BE2C (cell line): ENCODE results near the gene BNIPL.

Experiments
- DNase-seq: peaks from one replicate; pipeline ENCODE4 v3.0.0-alpha.2; 2020
- H3K27me3 ChIP-seq: fragments of 250-450 bp; sonication (Bioruptor Pico); 2 replicates; pipeline ENCODE4 v1.5.1; 2020; ENCODE audit warnings: mild to moderate bottlenecking
- H3K36me3 ChIP-seq: fragments of 250-450 bp; sonication (Bioruptor Pico); 2 replicates; pipeline ENCODE4 v1.5.1; 2020; ENCODE audit warnings: mild to moderate bottlenecking
- H3K4me1 ChIP-seq: fragments of 250-450 bp; sonication (Bioruptor Pico); 2 replicates; pipeline ENCODE4 v1.5.1; 2020
- H3K4me3 ChIP-seq: 2 replicates; pipeline ENCODE4 v1.5.1; 2011; ENCODE audit warnings: low read depth, low read length
- H3K9me3 ChIP-seq: fragments of 250-450 bp; sonication (Bioruptor Pico); 2 replicates; pipeline ENCODE4 v1.5.1; 2020
- CTCF ChIP-seq: IDR thresholded peaks from 2 replicates; pipeline ENCODE4 v1.5.1; 2012; ENCODE audit warnings: mild to moderate bottlenecking, low read depth, low read length

The BNIPL gene

GRCh38 chr1:151058692-151059091 is 22.3 kb downstream of the BNIPL start:
- DNase-seq = peak; percentile 29

GRCh38 chr1:151059109-151060006 is 23.0 kb downstream of the BNIPL start, which contains the start of gene CDC42SE1:
CDC42SE1 (minus strand) TSS chr1:151059622; CDS start chr1:151055730, 3,892 bp downstream.
- Histone ChIP-seq H3K9me3 (no peaks in the 10 kb centered on the region), H3K27me3 (no peaks in the 10 kb centered on the region), H3K4me1 (peaks cover 3% of the 10 kb centered on the region; the same call in 1 of the 2 replicates), H3K36me3 (peaks cover 40% of the 10 kb centered on the region), H3K4me3 (peak within 1 kb of the TSS; percentile 87)
- peak; percentile 92 for DNase-seq
- TF ChIP-seq CTCF = peak; percentile 67

More at GRCh38 chr1:151058692-151059091, 22.3 kb downstream of the BNIPL start:
- H3K36me3 ChIP-seq = peaks cover 42% of the 10 kb centered on the region
- H3K27me3 ChIP-seq = no peaks in the 10 kb centered on the region
- no peak for TF ChIP-seq CTCF
- H3K4me1 ChIP-seq = 0 out of 2 replicates have a peak, but pooled peaks cover 3% of the 10 kb centered on the region
- H3K4me3 ChIP-seq = peak overlapping the region; percentile 87
- H3K9me3 ChIP-seq = no peaks in the 10 kb centered on the region

GRCh38 chr1:151060007-151060656 is 23.7 kb downstream of the BNIPL start, which contains the start of gene MLLT11:
MLLT11 (plus strand) TSS chr1:151060397; CDS start chr1:151067225, 6,828 bp downstream.
- no peak for TF ChIP-seq CTCF
- peaks cover 36% of the 10 kb centered on the region for H3K36me3 ChIP-seq
- H3K4me3 ChIP-seq = peak within 1 kb of the TSS; percentile 87
- no peaks in the 10 kb centered on the region for H3K9me3 ChIP-seq
- H3K27me3 ChIP-seq = no peaks in the 10 kb centered on the region
- DNase-seq = peak; percentile 92
- H3K4me1 ChIP-seq = peaks cover 5% of the 10 kb centered on the region; the same call in 1 of the 2 replicates

- Histone ChIP-seq H3K4me1 (peaks cover 5% of the 10 kb centered on the region; the same call in 1 of the 2 replicates), H3K9me3 (no peaks in the 10 kb centered on the region)
Observed at GRCh38 chr1:151060657-151061421, 24.5 kb downstream of the BNIPL start.

GRCh38 chr1:151061704-151062103 is 25.3 kb downstream of the BNIPL start:
- Histone ChIP-seq H3K4me3 (peak overlapping the region; percentile 87), H3K36me3 (peaks cover 37% of the 10 kb centered on the region), H3K9me3 (no peaks in the 10 kb centered on the region), H3K27me3 (no peaks in the 10 kb centered on the region), H3K4me1 (peaks cover 5% of the 10 kb centered on the region; the same call in 1 of the 2 replicates)
- no peak for DNase-seq
- TF ChIP-seq CTCF = no peak

More at GRCh38 chr1:151060657-151061421, 24.5 kb downstream of the BNIPL start:
- H3K4me3 ChIP-seq = peak overlapping the region; percentile 87
- DNase-seq = peak; percentile 66
- no peaks in the 10 kb centered on the region for H3K27me3 ChIP-seq
- no peak for TF ChIP-seq CTCF
- peaks cover 36% of the 10 kb centered on the region for H3K36me3 ChIP-seq
